Prostate gland (tissue), 2 donors: ENCODE measurements around the gene CLDN3.

Experiments
- POLR2AphosphoS5 ChIP-seq: sonication (generic); formaldehyde crosslinking; IDR thresholded peaks from one replicate; pipeline ENCODE4 v1.6.1; 2017; ENCODE audit warnings: antibody characterized with exemption
- TF ChIP-seq, protein P1 (sequence below), 4 experiments: fragments of 200-600 bp in 2 of 4; fragments of 450-650 bp in 2 of 4; sonication (generic) in 2 of 4; IDR thresholded peaks; 1 replicate in 3 of 4; 2 replicates in 1 of 4; pipeline ENCODE4 v1.5.1; 2016 to 2019; ENCODE audit warnings: antibody characterized with exemption in 4 of 4, mild to moderate bottlenecking in 2 of 4, moderate library complexity in 2 of 4

- TF ChIP-seq, protein P1, sequence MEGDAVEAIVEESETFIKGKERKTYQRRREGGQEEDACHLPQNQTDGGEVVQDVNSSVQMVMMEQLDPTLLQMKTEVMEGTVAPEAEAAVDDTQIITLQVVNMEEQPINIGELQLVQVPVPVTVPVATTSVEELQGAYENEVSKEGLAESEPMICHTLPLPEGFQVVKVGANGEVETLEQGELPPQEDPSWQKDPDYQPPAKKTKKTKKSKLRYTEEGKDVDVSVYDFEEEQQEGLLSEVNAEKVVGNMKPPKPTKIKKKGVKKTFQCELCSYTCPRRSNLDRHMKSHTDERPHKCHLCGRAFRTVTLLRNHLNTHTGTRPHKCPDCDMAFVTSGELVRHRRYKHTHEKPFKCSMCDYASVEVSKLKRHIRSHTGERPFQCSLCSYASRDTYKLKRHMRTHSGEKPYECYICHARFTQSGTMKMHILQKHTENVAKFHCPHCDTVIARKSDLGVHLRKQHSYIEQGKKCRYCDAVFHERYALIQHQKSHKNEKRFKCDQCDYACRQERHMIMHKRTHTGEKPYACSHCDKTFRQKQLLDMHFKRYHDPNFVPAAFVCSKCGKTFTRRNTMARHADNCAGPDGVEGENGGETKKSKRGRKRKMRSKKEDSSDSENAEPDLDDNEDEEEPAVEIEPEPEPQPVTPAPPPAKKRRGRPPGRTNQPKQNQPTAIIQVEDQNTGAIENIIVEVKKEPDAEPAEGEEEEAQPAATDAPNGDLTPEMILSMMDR (IDR thresholded peaks at IDR 0.05): no peak
- TF ChIP-seq POLR2AphosphoS5: no peak
Measured at GRCh38 chr7:73727952-73728351, 42.1 kb downstream of the CLDN3 start.
